CD4-positive, alpha-beta T cell treated with Interleukin-15 for 1 hour (primary cell): Measurements from ENCODE around the gene MAP3K5.
A peak's percentile ranks its signal among the peaks of the same experiment; 100 is the strongest.

Experiments
- DNase-seq: peaks from one replicate; pipeline ENCODE4 v3.0.0-alpha.2; 2020

The MAP3K5 gene

GRCh38 chr6:136532030-136532429 lies 260.2 kb downstream of the MAP3K5 start:
- DNase-seq, result no peak

DNA sequence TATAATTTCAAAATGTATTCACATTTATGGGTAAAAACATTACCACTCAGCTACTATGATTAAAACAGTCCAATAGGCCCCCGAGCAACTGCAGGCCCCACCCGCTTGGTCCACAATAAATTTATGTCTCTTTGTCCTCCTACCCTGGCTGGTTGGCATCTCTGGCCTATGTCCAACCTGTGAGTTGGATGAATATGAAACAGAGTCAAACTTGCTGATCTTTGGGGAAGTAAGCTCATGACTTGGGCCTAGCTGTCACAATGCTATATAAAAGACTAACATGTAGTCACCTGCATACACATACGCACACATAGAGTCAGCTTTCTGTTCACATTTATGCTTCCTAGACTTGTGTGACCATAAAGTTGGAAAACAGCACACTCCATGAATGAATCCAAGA lies 262.6 kb downstream of the MAP3K5 start:
- DNase-seq, result no peak

- DNase-seq, result no peak
These were observed 263.8 kb downstream of the MAP3K5 start for GRCh38 chr6:136528477-136528876.

- no peak for DNase-seq
These were observed 264.4 kb downstream of the MAP3K5 start for GRCh38 chr6:136527831-136528230.

DNA sequence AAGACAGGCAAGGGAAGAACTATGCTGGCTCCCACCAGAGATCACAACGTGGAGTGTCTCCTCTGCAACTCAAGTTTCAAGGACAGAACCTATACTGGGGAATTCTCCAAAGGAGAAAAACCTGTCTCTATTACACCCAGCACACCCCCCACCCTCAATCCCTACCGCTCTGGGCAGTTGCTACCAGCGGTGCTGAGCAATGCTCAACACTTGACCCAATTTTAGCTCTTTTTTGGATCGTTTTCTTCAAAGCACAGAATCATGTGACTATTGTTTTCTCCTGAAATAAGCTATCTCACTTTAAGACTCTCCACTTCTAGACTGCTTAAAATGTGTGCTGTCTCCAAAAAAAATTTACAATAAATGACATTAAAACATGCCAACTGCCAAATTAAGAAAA lies 265.3 kb downstream of the MAP3K5 start:
- no peak for DNase-seq

GRCh38 chr6:136526196-136526930 lies 265.9 kb downstream of the MAP3K5 start:
- peak; percentile 33 for DNase-seq

DNA sequence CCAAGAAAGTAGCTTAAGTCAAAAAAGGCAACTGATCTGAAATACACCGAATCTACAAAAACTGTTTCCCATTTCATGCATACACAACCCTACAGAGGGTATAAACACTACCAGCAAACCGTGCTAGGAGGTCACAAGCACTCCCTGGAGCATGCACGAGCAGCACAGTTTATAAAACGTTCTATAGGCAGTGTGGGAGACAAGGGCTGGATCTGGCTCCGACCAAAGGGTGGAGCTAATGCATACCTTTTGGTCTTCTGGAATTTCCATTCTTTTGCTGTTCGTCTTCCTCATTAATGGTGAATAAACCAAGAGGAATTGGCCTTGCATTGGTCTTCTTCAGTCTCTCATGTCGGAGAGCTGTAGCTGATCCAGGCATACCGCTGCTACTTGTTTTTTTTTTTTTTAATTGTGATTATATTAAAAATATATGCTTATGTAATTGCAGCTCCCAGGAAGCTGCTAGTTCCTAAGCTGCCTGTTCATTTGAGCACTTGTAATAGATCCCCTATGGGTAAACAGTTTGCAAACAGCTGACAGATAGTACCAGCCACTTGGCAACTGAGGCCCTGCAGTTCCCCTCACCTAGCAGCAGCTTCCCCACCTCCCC lies 266.6 kb downstream of the MAP3K5 start:
- DNase-seq, result no peak

GRCh38 chr6:136524936-136525413 lies 267.3 kb downstream of the MAP3K5 start:
- DNase-seq, result no peak

DNA sequence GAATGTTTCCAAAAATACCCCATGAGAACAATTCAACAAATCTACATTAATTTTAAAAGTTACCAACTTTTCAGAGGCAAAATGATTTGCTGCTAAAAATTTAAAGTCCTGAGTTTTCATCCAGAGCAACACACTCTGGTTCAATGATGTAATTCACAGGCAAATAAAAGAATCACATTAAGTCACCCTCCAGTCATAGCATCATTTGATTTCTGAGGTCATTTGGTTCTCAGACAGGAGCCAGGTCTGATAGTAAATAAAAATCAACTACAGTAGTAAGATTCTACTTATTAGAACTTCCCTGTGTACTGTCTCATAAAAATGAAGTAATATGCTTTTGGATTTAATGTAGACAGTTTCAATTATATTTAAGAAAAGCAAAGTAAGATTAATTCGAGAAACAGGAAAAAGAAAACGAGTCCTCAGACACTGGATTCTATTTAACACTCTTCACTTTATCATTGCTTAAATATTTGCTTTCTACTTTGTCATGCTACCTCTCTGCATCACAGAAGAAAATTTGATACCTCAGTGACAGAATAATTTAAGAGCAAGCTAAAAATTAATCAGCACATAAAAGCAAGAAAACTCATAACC lies 267.8 kb downstream of the MAP3K5 start:
- no peak for DNase-seq

DNA sequence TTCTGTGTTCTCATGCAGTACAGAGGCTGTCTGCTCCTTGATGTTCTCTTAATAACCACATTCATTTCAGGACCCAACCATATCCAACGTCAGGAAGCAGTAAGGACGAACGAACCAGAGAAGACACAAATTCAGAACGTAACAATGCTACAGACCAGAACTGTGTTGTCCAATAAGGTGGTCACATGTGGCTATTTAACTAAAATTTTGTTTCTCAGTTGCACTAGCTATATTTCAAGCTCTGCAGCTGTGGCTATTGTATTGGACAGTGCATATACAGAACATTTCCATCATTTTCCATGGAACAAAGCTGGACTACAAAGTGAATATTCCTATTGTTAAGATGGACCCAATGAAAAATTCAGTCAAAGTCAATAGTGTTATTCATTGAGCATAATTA lies 269.1 kb downstream of the MAP3K5 start:
- no peak for DNase-seq

GRCh38 chr6:136522636-136523035 lies 269.6 kb downstream of the MAP3K5 start:
- DNase-seq, result no peak

GRCh38 chr6:136521911-136522310 lies 270.4 kb downstream of the MAP3K5 start:
- no peak for DNase-seq

GRCh38 chr6:136521427-136521826 lies 270.9 kb downstream of the MAP3K5 start:
- no peak for DNase-seq

GRCh38 chr6:136520517-136520916 lies 271.8 kb downstream of the MAP3K5 start:
- no peak for DNase-seq

DNA sequence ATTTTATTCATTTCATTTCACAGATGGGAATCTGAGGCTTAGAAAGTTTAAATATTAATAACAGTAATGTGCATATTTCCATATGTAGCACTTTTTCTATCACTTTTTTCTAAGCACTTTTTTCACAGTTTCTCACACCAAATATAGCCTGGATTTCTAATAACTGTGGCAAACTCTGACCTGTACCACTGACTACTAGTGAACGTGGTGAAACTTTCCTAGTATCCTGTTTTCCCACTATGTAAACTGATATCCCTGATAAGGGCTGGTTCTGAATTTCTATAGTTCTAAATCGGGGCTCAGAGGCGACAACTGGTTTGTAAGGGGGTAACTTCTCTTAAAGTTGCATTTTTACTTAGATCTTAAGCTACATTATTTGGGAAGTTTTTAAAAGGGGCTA lies 274.7 kb downstream of the MAP3K5 start:
- no peak for DNase-seq

- no peak for DNase-seq
These were observed 275.3 kb downstream of the MAP3K5 start for GRCh38 chr6:136517002-136517401.

DNA sequence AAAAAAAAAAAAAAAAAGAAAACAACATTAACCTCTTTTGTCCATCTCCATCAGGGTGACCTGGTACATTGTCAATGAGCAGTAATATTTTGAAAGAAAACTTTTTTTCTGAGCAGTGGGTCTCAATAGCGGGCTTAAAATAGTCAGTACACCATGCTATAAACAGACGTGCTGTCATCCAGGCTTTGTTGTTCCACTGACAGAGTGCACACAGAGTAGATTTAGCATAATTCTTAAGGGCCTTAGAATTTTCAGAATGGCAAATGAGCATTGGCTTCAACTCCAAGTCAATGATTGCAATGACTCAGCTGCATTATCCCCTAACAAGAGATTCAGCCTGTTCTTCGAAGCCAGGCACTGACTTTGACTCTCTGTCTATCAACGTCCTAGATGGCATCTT lies 277.7 kb downstream of the MAP3K5 start:
- DNase-seq, result no peak

DNA sequence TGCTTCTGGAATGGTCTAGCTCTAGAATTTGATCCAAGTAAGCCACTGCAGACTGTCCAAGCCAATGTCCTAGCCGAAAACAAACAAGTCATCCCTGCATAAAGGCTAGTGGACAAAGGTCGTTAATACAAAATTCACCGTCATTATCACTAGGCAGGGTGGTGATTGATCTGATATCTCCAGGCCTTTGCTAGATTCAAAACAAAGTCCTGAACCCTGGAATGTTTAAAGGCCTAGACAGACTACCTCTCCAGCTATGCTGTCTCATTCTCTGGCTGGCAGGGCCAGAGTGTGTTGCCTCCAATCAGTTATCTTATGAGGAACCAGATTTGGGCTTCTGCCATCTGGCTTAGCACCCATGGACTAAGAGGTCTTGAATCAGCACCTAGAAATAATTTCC lies 280.4 kb downstream of the MAP3K5 start:
- DNase-seq, result no peak

DNA sequence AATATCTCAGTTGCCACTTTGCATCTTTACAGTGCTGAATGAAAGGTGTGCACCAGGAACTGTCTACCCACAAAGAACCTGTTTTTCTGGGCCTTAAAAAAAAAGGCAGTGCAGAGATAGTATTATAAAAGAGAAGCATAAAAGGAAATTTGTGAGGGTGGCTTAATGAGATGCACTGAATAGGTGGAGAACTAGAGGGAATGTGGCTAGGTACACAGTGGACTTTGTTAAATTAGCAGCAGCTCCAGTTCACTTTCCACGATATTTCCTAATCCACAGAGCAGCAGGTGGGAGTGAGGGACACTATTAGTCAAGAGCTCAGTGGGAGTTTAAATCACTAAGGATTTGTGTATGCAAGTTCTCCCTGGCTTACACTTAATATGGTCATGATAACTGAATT lies 280.9 kb downstream of the MAP3K5 start:
- no peak for DNase-seq

- DNase-seq, result no peak
These were observed 281.5 kb downstream of the MAP3K5 start for GRCh38 chr6:136510782-136511181.

DNA sequence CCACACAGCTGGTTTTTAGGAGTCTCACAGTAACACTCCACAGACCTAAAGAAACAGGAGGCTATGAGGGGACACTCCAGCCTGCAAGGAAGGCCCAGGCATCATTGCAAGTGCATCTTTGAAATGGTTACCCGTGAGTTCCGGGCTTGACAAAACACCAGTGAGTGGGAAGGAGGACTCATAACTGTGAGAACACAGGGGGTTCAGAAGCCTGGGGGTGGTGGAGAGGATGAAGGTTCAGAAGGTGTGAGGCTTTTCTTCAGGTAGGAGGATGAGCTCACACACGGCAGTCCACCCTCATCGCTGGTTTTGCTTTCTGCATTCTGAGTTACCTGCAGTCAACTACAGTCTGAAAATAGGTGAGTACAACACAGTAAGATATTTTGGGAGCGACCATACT lies 282.0 kb downstream of the MAP3K5 start:
- no peak for DNase-seq

DNA sequence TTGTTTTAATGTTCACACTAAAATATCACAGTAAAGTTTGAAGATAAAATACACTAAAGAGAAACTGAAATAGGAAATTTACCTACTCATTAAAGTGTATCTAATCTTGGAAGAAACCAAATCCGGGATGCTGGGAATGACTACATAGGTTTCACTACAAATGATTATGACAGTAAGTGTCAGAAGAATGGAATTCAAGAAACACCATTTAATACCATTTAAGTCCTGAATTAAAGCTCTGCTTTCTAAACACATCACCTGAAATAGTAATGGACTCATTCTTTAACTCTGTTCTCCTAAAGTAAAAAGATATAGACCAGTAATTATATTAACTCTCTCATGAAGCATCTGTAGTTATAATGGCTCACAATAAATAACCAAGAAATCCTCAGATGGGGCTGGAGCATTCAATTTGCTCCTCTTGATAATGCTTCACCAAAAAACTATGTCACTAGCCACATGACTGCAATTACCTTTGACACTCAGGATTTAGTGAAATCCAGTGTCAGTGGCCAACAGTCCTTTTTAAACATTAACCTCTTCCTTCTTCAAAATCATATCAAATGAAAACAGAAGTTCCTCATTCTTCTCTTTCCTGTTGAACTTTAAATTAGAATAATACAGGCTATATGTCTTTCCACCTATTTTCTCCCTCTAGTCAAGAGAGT lies 283.4 kb downstream of the MAP3K5 start:
- DNase-seq, result no peak
